Erythroblast (primary cell): ENCODE measurements around the gene DICER1.

Source experiments
- GATA1 ChIP-seq: IDR thresholded peaks from 2 replicates; pipeline ENCODE4 v1.6.1; 2011; ENCODE audit warnings: low read depth, mild to moderate bottlenecking, control low read depth, low read length, moderate library complexity
- POLR2A ChIP-seq: IDR thresholded peaks from 2 replicates; pipeline ENCODE4 v1.6.1; 2011; ENCODE audit warnings: mild to moderate bottlenecking, low read length

GRCh38 chr14:95144849-95145248, 12.5 kb downstream of the DICER1 start:
- TF ChIP-seq POLR2A, result no peak
- TF ChIP-seq GATA1, result no peak
